Kidney (tissue), 14 donors: Measurements from ENCODE around the gene RELCH. TPM values are rescaled to one million over a fixed set of nuclear protein-coding genes. Genes with fewer than 3 reads are reported as not detected.

Source experiments
- DNase-seq, 5 donors: peaks; one replicate each; pipeline ENCODE4 v3.0.0-alpha.2; 2013 to 2020
- FAIRE-seq: peaks from 2 replicates; lab custom pipeline; 2012; peaks lifted over from hg19 to GRCh38; lab: Jason Lieb, UNC
- H3K27ac ChIP-seq, 2 donors: one replicate each; pipeline ENCODE4 v1.7.0; 2013; ENCODE audit warnings: low read depth in 2 of 2, low read length in 2 of 2, inconsistent platforms in 1 of 2
- H3K27me3 ChIP-seq: one replicate; pipeline ENCODE4 v1.7.1; 2013; ENCODE audit warnings: low read length, inconsistent platforms; ENCODE audit not compliant: control insufficient read depth, insufficient read depth
- H3K36me3 ChIP-seq, 3 donors: one replicate each; pipeline versions ENCODE4 v1.7.0 to v1.7.1; 2013; ENCODE audit warnings: low read length in 3 of 3, control low read depth in 1 of 3, inconsistent platforms in 1 of 3; ENCODE audit not compliant: insufficient read depth in 3 of 3, control insufficient read depth in 2 of 3
- H3K4me1 ChIP-seq, 3 donors: one replicate each; pipeline versions ENCODE4 v1.7.0 to v1.7.1; 2013; ENCODE audit warnings: low read length in 3 of 3, inconsistent platforms in 1 of 3, low read depth in 1 of 3; ENCODE audit not compliant: control insufficient read depth in 2 of 3, insufficient read depth in 2 of 3
- H3K4me3 ChIP-seq, 3 donors: one replicate each; pipeline versions ENCODE4 v1.7.0 to v1.8.1; 2013; ENCODE audit warnings: low read length in 3 of 3, control low read depth in 1 of 3, inconsistent platforms in 1 of 3
- H3K9ac ChIP-seq, 3 donors: one replicate each; pipeline versions ENCODE4 v1.7.0 to v1.7.1; 2013; ENCODE audit warnings: low read length in 3 of 3, control low read depth in 1 of 3, inconsistent platforms in 1 of 3
- H3K9me3 ChIP-seq, 3 donors: one replicate each; pipeline versions ENCODE4 v1.7.0 to v1.7.1; 2013; ENCODE audit warnings: low read length in 3 of 3, control low read depth in 1 of 3, inconsistent platforms in 1 of 3; ENCODE audit not compliant: control insufficient read depth in 2 of 3, insufficient read depth in 1 of 3
- intact Hi-C: fragments of 100-400 bp; cut with DNase I; formaldehyde crosslinking; loops from one replicate; pipeline ENCODE4 v1.11.1; 2022
- polyA plus RNA-seq: library from polyadenylated mRNA; stranded (reverse); fragments of 350-450 nt; fragmentation: Illumina TruSeq; extraction: RNeasy Lipid Tissue Mini Kit (QIAGEN cat#74804); gene quantifications from one replicate; pipeline ENCODE4 v1.2.3, GENCODE V29; 2014; ENCODE audit warnings: low read depth, low replicate concordance; ENCODE audit not compliant: insufficient read depth
- total RNA-seq: library from RNA; stranded (reverse); fragmentation: NEBNext Ultra II Directional; extraction: Animal tissue kit (Norgen Biotek cat#: 25700); gene quantifications from one replicate; pipeline ENCODE4 v1.2.1, GENCODE V29; 2021
- TF ChIP-seq, protein P1 (sequence below): IDR thresholded peaks from 3 replicates; pipeline ENCODE4 v1.5.1; 2012; ENCODE audit warnings: mild to moderate bottlenecking, moderate library complexity, borderline replicate concordance; ENCODE audit not compliant: insufficient read depth; ENCODE audit errors: extremely low read depth
- donor health status: control.
- donor health status: control.
- donor health status: control.
- donor health status: control.
- donor health status: control.
- donor health status: DM: yes; HTN: yes; CAD: no.
- donor health status: Normal renal cell carcinoma (clear cell type).

Gene RELCH
- total and polyA plus RNA-seq, 2 donors from 2014 or later = 9.0 to 39.0 TPM

DNA sequence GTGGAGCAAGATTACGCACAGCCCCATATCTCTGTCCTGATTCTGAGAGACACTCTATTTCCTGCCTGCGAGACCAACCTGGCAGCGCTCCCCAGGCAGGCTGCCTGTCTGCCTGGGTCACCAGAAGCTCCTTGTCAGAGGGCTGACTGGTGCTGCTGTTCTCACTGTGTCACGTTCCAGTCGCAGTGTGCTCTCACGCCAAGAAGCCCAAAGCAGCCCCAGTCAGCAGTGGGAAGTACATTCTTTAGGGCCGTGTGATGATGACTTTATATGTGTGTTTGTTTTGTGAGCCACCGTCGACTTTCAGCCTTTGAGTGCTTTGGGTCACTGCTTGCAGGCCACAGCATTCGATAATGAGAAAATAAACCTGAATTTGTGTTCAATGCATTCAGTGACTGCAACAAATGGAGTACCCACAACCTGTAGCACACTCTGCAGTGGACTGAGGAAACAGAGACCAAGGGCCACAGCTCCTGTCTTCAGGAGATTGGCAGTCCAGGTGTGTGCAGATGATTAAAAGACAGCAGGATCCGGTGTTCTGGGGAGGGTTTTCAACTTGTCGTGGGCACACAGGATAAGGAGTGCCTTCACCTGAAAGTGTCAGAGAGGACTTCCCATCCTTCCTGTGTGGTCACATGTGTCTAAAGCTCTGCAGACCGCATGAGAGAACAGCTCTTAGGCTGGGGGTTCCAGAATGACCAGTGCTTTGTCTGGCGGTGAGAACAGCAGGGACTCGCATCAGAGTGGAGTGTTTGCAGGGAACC is 142.8 kb downstream of the RELCH start:
- TF ChIP-seq, protein P1, sequence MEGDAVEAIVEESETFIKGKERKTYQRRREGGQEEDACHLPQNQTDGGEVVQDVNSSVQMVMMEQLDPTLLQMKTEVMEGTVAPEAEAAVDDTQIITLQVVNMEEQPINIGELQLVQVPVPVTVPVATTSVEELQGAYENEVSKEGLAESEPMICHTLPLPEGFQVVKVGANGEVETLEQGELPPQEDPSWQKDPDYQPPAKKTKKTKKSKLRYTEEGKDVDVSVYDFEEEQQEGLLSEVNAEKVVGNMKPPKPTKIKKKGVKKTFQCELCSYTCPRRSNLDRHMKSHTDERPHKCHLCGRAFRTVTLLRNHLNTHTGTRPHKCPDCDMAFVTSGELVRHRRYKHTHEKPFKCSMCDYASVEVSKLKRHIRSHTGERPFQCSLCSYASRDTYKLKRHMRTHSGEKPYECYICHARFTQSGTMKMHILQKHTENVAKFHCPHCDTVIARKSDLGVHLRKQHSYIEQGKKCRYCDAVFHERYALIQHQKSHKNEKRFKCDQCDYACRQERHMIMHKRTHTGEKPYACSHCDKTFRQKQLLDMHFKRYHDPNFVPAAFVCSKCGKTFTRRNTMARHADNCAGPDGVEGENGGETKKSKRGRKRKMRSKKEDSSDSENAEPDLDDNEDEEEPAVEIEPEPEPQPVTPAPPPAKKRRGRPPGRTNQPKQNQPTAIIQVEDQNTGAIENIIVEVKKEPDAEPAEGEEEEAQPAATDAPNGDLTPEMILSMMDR = no peak
- Histone ChIP-seq H3K27me3 (peaks cover 15% of the 10 kb centered on the region), H3K36me3 (no peaks in the 10 kb centered on the region), H3K27ac (no peak overlapping the region), H3K4me3 (no peak overlapping the region), H3K9ac (no peak overlapping the region), H3K9me3 (no peaks in the 10 kb centered on the region), H3K4me1 (peaks cover 0 to 10% (median 0%) of the 10 kb centered on the region in 3 donors)
- DNase-seq (peak in 2 of 5 donors; percentile 33 to 55), FAIRE-seq (no peak)
- intact Hi-C loops = no loop called here

DNA sequence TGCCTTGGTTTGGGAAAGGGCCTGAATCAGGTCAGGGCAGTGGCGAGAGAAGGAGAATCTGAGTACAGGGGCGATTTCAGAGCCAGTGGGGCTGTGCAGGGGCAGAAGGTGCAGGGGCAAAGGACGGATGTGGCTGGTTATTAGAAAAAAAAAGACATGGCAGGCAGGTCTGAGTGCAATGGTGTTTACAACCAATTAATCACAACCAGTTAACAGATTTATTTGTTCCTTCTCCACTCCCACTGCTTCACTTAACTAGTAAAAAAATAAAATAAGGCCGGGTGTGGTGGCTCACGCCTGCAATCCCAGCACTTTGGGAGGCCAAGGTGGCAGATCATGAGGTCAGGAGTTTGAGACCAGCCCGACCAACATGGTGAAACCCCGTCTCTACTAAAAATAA is 143.6 kb downstream of the RELCH start:
- no peak for DNase-seq

DNA sequence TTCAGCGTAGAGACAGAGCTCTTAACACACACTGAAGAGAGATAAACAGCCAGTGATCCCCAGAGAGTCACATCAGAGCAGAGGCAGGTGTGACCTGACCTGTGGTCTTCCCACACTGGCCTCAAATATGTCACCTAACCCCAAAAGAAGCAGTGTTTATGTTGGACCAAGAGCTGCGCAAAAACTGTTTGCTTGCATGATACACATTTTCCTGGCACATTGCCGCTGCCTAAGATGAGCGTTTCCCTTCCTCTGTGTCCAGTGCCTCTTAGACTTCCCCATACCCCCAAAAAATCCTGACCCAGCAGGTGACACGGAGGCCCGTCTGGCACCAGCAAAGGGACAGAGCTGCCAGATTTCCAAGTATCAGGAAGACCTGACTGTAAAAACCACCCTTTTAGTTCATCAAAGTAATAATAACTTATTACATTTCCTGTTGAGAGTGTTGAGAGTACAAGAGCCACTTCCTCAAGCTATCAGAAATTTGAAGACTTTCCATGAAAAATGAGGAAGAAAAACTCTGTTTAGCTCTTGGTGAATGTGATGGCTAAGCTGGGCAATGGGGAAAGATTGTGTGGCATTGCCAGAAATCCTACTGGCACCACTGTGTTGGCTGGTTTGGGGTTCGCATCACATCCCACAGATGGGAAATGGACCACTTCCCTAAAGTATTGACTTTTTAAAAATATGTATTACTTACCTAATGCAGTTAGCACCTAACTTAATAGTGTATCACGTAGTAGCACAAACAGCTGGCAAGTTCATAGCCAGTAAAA is 144.7 kb downstream of the RELCH start:
- peaks cover 7% of the 10 kb centered on the region for H3K27me3 ChIP-seq
- FAIRE-seq (no peak), DNase-seq (no peak)
- intact Hi-C loops = no loop called here
- H3K36me3 ChIP-seq = no peaks in the 10 kb centered on the region
- no peak overlapping the region for H3K9ac ChIP-seq
- no peak overlapping the region for H3K4me3 ChIP-seq
- no peaks in the 10 kb centered on the region for H3K4me1 ChIP-seq
- H3K9me3 ChIP-seq = no peaks in the 10 kb centered on the region
- H3K27ac ChIP-seq = no peak overlapping the region
- TF ChIP-seq, protein P1 = no peak

More for the DNA sequence above, 143.6 kb downstream of the RELCH start:
- Histone ChIP-seq H3K27ac (no peak overlapping the region), H3K4me1 (peaks cover 0 to 9% (median 0%) of the 10 kb centered on the region in 3 donors), H3K4me3 (no peak overlapping the region), H3K9ac (no peak overlapping the region), H3K27me3 (peaks cover 15% of the 10 kb centered on the region), H3K36me3 (no peaks in the 10 kb centered on the region), H3K9me3 (no peaks in the 10 kb centered on the region)
- FAIRE-seq = no peak
- TF ChIP-seq, protein P1 = no peak
- intact Hi-C loops = no loop called here
